ENCODE data around the gene FMO2.
"Not testable (repeated sequence)": the region's sequence is repeated elsewhere in the genome, so short reads cannot be mapped to it uniquely, and the experiment has no call there.

Gene FMO2

DNA sequence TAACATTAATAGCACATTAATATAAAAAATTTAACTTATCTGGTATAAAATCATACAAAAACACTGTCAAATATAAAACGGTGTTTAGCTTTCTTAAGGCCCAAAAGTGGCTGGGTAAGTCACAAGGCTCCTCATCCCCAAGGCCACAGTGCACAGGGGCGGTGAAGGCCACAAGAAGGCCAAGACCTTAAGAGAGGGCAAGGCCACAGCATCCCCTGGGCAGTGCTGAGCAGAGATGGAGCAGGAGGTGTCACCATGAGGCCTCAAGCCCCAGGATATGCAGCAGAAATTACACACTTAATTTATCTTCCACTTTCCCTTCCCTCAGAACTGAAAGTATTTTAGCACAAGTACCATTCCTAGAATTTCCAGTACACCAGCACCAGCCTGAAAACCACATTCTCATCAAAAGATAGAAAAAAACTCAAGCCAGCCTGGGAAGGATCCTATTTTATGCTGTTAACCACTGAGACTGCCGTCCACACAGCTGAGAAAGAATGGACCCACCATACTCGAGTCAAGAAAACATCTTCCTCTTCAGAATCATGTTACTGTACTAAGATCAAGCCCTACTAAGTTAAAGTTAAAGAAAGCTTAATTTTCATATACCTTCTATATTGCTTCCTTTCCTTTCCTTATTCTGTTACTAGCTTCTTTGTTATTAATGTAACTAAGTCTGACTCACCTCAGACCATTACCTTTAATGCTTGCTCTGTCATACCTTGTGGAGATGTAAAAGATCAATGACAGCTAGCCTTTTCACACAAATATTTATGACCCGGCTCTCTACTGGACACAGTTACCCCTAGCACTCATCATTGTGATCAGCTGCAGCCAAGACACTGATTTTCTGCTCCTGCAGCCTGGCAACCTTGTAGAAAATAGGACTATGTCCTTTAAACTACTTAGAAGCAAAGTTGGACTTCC lies 36.8 kb downstream of the FMO2 start:
- DNase-seq = no peak

DNA sequence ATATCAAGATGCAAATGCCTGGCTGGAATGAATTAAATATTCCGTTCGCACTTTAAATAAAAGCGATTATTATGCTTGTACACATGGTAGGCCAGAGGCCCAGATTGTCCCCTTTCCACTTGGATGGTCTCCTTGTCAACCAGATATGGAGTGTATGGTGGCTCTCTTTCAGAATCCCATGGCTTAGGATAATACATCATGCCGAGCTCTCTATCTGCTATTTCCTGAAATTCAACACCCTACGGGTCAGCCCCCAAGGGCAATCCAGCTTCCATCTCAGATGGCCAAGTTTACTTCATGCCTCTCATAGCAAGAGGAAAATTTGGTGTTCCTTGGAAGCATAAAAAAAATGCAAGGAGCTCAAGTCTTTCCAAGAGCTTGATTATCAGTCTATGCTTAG lies 37.8 kb downstream of the FMO2 start:
- no peak for DNase-seq

DNA sequence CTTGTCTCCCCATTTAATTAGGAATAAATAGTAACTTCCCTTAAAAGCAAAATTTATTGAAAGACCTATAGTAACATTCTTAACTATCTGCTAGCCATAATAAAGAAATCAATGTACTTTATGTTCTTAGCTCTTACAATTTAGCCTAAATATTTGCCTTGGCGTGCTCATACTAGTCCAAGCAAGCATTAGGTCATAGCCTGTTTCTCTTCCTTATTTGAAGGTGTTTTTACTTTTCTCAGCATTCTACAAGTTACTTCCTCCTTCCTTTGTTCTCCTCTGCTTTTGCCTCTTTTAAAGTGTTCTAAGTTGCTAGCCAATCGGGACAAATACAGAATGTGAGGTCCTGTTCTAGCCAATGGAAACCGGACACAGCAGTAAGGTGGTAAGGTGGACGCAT lies 39.2 kb downstream of the FMO2 start:
- DNase-seq = not testable (repeated sequence)

GRCh38 chr1:171226747-171227370 lies 41.8 kb downstream of the FMO2 start:
- DNase-seq = peak; percentile 38

GRCh38 chr1:171231326-171231725 lies 46.2 kb downstream of the FMO2 start:
- no peak for DNase-seq

- DNase-seq = no peak
These were observed 48.1 kb downstream of the FMO2 start for GRCh38 chr1:171233183-171233582.

GRCh38 chr1:171236231-171236630 lies 51.1 kb downstream of the FMO2 start:
- DNase-seq = not testable (repeated sequence)

DNA sequence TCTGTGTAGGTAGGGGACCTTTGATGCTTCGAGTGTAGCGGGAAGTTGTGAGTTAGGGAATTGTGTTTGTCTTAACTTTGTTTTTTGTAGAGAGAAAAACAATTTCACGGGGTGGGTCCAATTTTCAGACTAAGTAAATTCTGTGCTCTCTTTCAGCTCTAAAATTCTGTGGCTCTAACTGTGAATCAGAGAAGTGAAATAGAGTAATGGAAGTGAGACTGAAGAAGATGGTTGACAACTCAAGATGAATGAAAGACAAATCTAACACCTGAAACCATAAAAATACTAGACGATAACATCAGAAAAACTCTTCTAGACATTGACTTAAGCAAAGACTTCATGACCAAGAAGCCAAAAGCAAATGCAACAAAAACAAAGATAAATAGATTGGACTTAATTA lies 58.8 kb downstream of the FMO2 start:
- DNase-seq = no peak

GRCh38 chr1:171245458-171246064 lies 60.5 kb downstream of the FMO2 start:
- DNase-seq = no peak

- DNase-seq = no peak
These were observed 62.4 kb downstream of the FMO2 start for GRCh38 chr1:171247501-171247900.

GRCh38 chr1:171248302-171248701 lies 63.2 kb downstream of the FMO2 start, which contains the start of gene FMO1:
Gene FMO1, plus strand, starts transcription at chr1:171248494. Its CDS starts 9,594 bp downstream, at chr1:171258088.
- no peak for DNase-seq

DNA sequence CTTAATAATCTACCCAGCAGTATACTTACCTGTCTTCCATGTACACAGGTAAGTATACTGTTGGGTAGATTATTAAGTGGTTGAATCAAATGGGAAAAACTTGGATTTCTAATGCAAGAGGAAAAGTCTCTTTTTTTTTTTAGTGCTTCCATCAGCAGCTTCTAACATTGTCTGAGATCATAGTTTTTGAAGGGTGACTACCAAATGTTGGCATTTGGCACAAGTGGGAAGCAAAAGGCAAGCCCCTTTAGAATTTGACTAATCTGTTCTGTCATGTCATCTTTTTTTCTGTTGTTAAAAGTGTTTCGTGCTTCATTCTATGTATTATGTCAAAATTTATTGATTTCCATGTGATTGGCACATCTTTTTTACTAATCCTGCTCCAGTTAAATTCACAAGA lies 63.7 kb downstream of the FMO2 start:
- DNase-seq = no peak

DNA sequence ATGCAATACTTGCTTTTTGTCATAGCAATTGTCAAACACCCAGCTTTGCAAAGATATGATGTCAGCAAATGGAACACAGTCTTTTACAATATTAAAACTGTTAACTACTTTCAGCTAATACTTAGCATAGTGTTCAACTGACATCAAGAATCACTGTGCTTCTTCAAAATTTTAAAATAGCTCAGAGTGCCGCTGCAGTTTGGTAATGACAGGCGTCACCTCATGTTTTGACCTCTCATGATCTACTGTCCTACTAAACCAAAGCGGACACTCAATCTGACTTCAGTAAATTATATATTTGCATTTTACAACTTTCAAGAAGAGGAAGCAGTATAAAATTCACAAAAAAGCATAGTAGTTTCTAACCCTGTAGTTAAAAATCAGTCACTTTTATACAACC lies 65.2 kb downstream of the FMO2 start:
- no peak for DNase-seq

- DNase-seq = no peak
These were observed 66.2 kb downstream of the FMO2 start for GRCh38 chr1:171251042-171251951.

- no peak for DNase-seq
These were observed 66.8 kb downstream of the FMO2 start for GRCh38 chr1:171251952-171252300.

GRCh38 chr1:171252482-171252881 lies 67.4 kb downstream of the FMO2 start:
- DNase-seq = no peak

GRCh38 chr1:171254859-171255258 lies 69.8 kb downstream of the FMO2 start:
- DNase-seq = no peak

- DNase-seq = no peak
These were observed 72.0 kb downstream of the FMO2 start for GRCh38 chr1:171256940-171257606.

DNA sequence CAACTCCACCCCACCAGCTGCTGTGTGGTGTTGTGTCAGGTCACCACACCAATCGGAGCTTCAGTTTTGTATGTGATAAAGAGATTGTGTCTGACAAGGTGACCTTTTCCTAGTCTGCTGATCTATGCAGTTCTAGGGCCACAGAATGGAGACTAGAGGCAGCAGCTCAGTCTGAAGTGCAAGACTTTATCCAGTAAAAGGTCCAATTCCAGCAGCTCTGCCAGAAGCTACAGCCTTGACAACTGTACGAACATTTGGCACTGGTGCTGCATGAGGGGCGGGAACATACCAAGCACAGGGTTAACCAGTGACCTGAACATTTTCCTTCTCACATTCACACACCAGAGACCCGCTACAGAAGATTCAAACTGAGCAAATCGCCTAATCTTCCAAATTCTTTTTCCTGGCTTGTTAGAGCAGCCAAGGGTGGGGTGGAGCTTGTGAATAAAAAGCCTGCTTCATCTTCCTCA lies 72.5 kb downstream of the FMO2 start:
- no peak for DNase-seq

DNA sequence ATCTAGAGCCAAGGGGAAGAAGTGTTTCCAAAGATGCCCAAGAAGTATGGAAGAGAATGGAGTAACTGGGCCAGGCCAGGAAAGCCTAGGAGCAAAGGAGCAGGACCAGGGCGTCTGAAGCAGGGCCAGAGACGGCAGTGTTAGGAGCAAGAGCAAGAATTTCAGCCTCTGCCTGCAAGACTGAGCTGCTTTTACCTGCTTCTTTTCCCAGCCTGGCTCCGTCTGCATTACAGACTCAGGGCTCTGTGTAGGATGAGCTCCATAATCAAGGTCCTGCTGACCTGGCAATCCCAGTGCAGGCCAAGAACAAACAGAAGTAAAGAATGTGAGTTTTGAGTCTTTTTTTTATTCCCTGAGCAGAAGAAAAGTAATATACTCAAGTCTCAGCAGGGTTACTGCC lies 73.3 kb downstream of the FMO2 start:
- DNase-seq = no peak

DNA sequence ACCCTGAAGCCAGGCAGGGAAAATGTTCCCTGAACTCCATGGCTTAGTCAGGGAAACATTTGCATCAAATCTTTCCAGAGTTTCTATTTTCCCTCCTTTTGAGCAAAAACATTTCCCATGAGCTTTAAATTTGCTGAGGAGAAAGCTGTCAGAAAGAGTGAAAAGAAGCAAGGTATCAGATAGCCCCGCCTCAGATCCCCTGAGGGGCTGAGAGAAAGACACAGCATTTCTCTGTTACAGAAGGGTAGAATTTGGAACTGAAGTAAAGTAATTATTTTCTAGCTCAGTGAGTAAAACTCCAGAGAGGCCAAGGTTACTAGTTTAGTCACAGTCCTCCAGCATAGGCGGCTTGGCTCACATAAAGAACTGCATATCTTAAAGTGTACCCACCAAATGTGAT lies 73.8 kb downstream of the FMO2 start:
- no peak for DNase-seq

All from DMS 273 treated with DMSO at 0.1 percent for 48 hours (cell line).